Endothelial cell of umbilical vein (primary cell): Measurements from ENCODE around the gene WDR48. TPM values are rescaled to one million over a fixed set of nuclear protein-coding genes. Genes with fewer than 3 reads are reported as not detected.

ENCODE experiments used
- BruUV-seq: library from RNA; stranded (reverse); fragments of 400-500 nt; replicated peaks from 2 replicates; lab custom pipeline; 2021; lab: Mats Ljungman, UMichigan
- CTCF ChIA-PET: fragments of 300-600, 350-600 bp; sonication (Branson Sonifier 250); formaldehyde crosslinking; loops from one replicate; lab custom pipeline; 2021; ENCODE audit warnings: antibody characterized with exemption, inconsistent platforms; lab: Charles Lee
- POLR2A ChIA-PET: fragments of 300-600, 350-600 bp; sonication (Branson Sonifier 250); formaldehyde crosslinking; loops from one replicate; lab custom pipeline; 2021; ENCODE audit warnings: antibody characterized with exemption, inconsistent platforms; lab: Charles Lee
- DNase-seq: peaks from one replicate; pipeline ENCODE4 v3.0.0-alpha.2; 2011; ENCODE audit warnings: low read depth, low spot score
- FAIRE-seq: peaks from 2 replicates; lab custom pipeline; 2011; peaks lifted over from hg19 to GRCh38; lab: Jason Lieb, UNC
- H2AFZ ChIP-seq: 2 replicates; pipeline ENCODE4 v1.6.0; 2012; ENCODE audit warnings: low read depth, low read length, control low read depth, inconsistent platforms
- H3K27ac ChIP-seq: 2 replicates; pipeline ENCODE4 v1.5.1; 2011; ENCODE audit warnings: low read depth, mild to moderate bottlenecking, control low read depth, low read length, moderate library complexity; ENCODE audit not compliant: insufficient read depth
- H3K27me3 ChIP-seq, 2 experiments: 2 replicates each; pipeline versions ENCODE4 v1.6.0 to v1.6.1; 2011; ENCODE audit warnings: low read length in 2 of 2, mixed read lengths in 1 of 2; ENCODE audit not compliant: control insufficient read depth in 2 of 2, insufficient read depth in 2 of 2
- H3K36me3 ChIP-seq, 2 experiments: 2 replicates in 1 of 2; 3 replicates in 1 of 2; pipeline ENCODE4 v1.5.1; 2011; ENCODE audit warnings: low read length in 2 of 2, mild to moderate bottlenecking in 1 of 2, moderate library complexity in 1 of 2; ENCODE audit not compliant: control insufficient read depth in 2 of 2, insufficient read depth in 2 of 2; ENCODE audit errors: extremely low read depth in 1 of 2
- H3K4me1 ChIP-seq: 3 replicates; pipeline ENCODE4 v1.5.1; 2011; ENCODE audit warnings: mild to moderate bottlenecking, low read length; ENCODE audit not compliant: control insufficient read depth, insufficient read depth; ENCODE audit errors: extremely low read depth
- H3K4me2 ChIP-seq: 2 replicates; pipeline ENCODE4 v1.6.1; 2011; ENCODE audit warnings: low read length, control low read depth, mixed read lengths; ENCODE audit not compliant: insufficient read depth
- H3K4me3 ChIP-seq, 3 experiments: fragments of 200-600 bp in 1 of 3; sonication (generic), shearing (Covaris generic) in 1 of 3; replicated peaks in 1 of 3; 2 replicates each; pipeline ENCODE4 v1.5.1; 2011 to 2016; ENCODE audit warnings: control low read depth in 3 of 3, low read length in 3 of 3, mild to moderate bottlenecking in 2 of 3, inconsistent platforms in 1 of 3, low read depth in 1 of 3, moderate library complexity in 1 of 3; ENCODE audit not compliant: insufficient read depth in 1 of 3
- H3K79me2 ChIP-seq: 2 replicates; pipeline ENCODE4 v1.6.0; 2012; ENCODE audit warnings: low read length, inconsistent platforms; ENCODE audit not compliant: control insufficient read depth, insufficient read depth
- H3K9ac ChIP-seq: replicated peaks from 2 replicates; pipeline ENCODE3; 2011; ENCODE audit warnings: low read length, control low read depth; ENCODE audit not compliant: insufficient read depth; ENCODE audit errors: extremely low read depth
- H3K9me1 ChIP-seq: replicated peaks from 3 replicates; pipeline ENCODE4 v1.6.0; 2011; ENCODE audit warnings: mild to moderate bottlenecking, low read length; ENCODE audit not compliant: control insufficient read depth, insufficient read depth; ENCODE audit errors: extremely low read depth
- H3K9me3 ChIP-seq: replicated peaks from 2 replicates; pipeline ENCODE4 v1.5.1; 2012; ENCODE audit warnings: low read length, inconsistent platforms; ENCODE audit not compliant: control insufficient read depth, insufficient read depth
- H4K20me1 ChIP-seq: replicated peaks from 2 replicates; pipeline ENCODE3; 2011; ENCODE audit warnings: mild to moderate bottlenecking, low read length; ENCODE audit not compliant: control insufficient read depth, insufficient read depth; ENCODE audit errors: extremely low read depth
- EZH2 ChIP-seq: IDR thresholded peaks from 2 replicates; pipeline ENCODE4 v1.6.1; 2012; ENCODE audit warnings: borderline replicate concordance, low read depth, mild to moderate bottlenecking, moderate library complexity, low read length, inconsistent platforms; ENCODE audit not compliant: severe bottlenecking
- FOS ChIP-seq: IDR thresholded peaks from 2 replicates; pipeline ENCODE4 v1.6.1; 2011; ENCODE audit warnings: mild to moderate bottlenecking, low read length, moderate library complexity, borderline replicate concordance; ENCODE audit not compliant: insufficient read depth
- MYC ChIP-seq: IDR thresholded peaks from one replicate; pipeline ENCODE4 v1.6.1; 2011; ENCODE audit warnings: mild to moderate bottlenecking, low read depth, low read length
- POLR2A ChIP-seq: IDR thresholded peaks from 2 replicates; pipeline ENCODE4 v1.6.1; 2012; ENCODE audit warnings: low read depth, mild to moderate bottlenecking, control low read depth, low read length
- POLR2AphosphoS5 ChIP-seq: IDR thresholded peaks from 2 replicates; pipeline ENCODE4 v1.6.1; 2012; ENCODE audit warnings: low read depth, mild to moderate bottlenecking, control low read depth, low read length, moderate library complexity; ENCODE audit not compliant: insufficient read depth
- dilution Hi-C: fragments of 300-500 bp; cut with MboI; formaldehyde crosslinking; loops from one replicate; pipeline ENCODE4 v1.15.0; 2019; ENCODE audit warnings: low sequenced_read_pairs; ENCODE audit not compliant: extremely low pct_ligation_motif_present
- intact Hi-C: fragments of 100-400 bp; cut with micrococcal nuclease; formaldehyde crosslinking; loops from one replicate; pipeline ENCODE4 v1.10.0; 2022
- polyA plus RNA-seq, 4 experiments: library from polyadenylated mRNA; depleted of rRNA in 3 of 4; stranded (reverse) in 3 of 4; unstranded in 1 of 4; fragments of >200 nt; gene quantifications; 2 replicates each; pipeline versions ENCODE4 v1.2.1 to v1.2.3, GENCODE V29; 2011 to 2012; ENCODE audit warnings: missing spikeins in 1 of 4
- total RNA-seq: library from RNA; stranded (reverse); gene quantifications from 2 replicates; pipeline ENCODE4 v1.2.3, GENCODE V29; 2021
- TF ChIP-seq, protein P1 (sequence below), 2 donors: IDR thresholded peaks; 1 replicate in 1 of 2; 2 replicates in 1 of 2; pipeline ENCODE4 v1.5.1; 2011; ENCODE audit warnings: low read length in 2 of 2, mild to moderate bottlenecking in 2 of 2, moderate library complexity in 2 of 2, control low read depth in 1 of 2, inconsistent platforms in 1 of 2, low read depth in 1 of 2; ENCODE audit not compliant: insufficient read depth in 1 of 2; ENCODE audit errors: extremely low read depth in 1 of 2
- TF ChIP-seq, protein P2 (sequence below): IDR thresholded peaks from 2 replicates; pipeline ENCODE4 v1.6.1; 2011; ENCODE audit not compliant: insufficient read depth, insufficient read length

WDR48 gene
- total and polyA plus RNA-seq, 2 donors (not counting 3 experiments of a cell fraction or from before 2014, with no cell fraction given): 13.7 to 25.3 TPM

DNA sequence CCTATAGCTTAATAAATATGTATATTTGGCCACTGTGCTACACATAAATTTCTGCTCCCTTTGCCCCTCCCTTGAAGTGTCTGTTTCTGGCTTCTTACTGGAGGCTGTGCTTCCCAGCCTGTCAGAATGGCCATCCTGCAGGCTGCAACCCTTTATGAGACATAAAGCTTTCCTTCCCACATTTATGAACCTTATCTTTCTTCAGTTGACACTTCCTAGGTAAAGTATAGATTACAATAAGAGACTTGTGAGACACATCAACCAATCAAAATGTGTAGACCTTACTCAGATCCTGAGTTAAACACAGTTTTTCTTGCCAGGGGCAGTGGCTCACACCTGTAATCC is 29.6 kb upstream of the WDR48 start:
- CTCF ChIA-PET: interaction anchor here (1.0 to 2.2 kb wide), 4 partner anchors 8 to 501 kb away, joined by 3 to 10 read pairs (median 4); no protein-coding TSS in a partner anchor
- intact Hi-C loops: no loop called here

More for the DNA sequence above, 29.6 kb upstream of the WDR48 start:
- FAIRE-seq (no peak), DNase-seq (no peak)
- no peak overlapping the region for H3K4me3 ChIP-seq
- no peaks in the 10 kb centered on the region for H3K9me3 ChIP-seq
- H3K36me3 ChIP-seq: no peaks in the 10 kb centered on the region
- no peaks in the 10 kb centered on the region for H4K20me1 ChIP-seq
- H2AFZ ChIP-seq: no peak overlapping the region
- POLR2A ChIA-PET: no interaction called here
- no peaks in the 10 kb centered on the region for H3K9me1 ChIP-seq
- dilution Hi-C loops: no loop called here
- TF ChIP-seq, protein P1, sequence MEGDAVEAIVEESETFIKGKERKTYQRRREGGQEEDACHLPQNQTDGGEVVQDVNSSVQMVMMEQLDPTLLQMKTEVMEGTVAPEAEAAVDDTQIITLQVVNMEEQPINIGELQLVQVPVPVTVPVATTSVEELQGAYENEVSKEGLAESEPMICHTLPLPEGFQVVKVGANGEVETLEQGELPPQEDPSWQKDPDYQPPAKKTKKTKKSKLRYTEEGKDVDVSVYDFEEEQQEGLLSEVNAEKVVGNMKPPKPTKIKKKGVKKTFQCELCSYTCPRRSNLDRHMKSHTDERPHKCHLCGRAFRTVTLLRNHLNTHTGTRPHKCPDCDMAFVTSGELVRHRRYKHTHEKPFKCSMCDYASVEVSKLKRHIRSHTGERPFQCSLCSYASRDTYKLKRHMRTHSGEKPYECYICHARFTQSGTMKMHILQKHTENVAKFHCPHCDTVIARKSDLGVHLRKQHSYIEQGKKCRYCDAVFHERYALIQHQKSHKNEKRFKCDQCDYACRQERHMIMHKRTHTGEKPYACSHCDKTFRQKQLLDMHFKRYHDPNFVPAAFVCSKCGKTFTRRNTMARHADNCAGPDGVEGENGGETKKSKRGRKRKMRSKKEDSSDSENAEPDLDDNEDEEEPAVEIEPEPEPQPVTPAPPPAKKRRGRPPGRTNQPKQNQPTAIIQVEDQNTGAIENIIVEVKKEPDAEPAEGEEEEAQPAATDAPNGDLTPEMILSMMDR (IDR thresholded peaks at IDR 0.05; ENCODE audit: extremely low read depth in 1 of 2, insufficient read depth in 1 of 2, low read depth in 1 of 2, low read length in 2 of 2): no peak
- TF ChIP-seq EZH2 (no peak), POLR2A (no peak), MYC (no peak), FOS (no peak), POLR2AphosphoS5 (no peak)
- TF ChIP-seq, protein P2, sequence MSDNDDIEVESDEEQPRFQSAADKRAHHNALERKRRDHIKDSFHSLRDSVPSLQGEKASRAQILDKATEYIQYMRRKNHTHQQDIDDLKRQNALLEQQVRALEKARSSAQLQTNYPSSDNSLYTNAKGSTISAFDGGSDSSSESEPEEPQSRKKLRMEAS: no peak
- H3K4me1 ChIP-seq: no peaks in the 10 kb centered on the region
- H3K9ac ChIP-seq: no peak overlapping the region
- no peak overlapping the region for H3K27ac ChIP-seq
- BruUV-seq: no TSS peak
- H3K27me3 ChIP-seq: peaks cover 4 to 11% of the 10 kb centered on the region in 2 experiments
- no peak overlapping the region for H3K4me2 ChIP-seq
- H3K79me2 ChIP-seq: no peaks in the 10 kb centered on the region
